ENCODE results near the gene GZMA. TPM values are rescaled to one million over a fixed set of nuclear protein-coding genes. Genes with fewer than 3 reads are reported as not detected.
A peak's percentile ranks its signal among the peaks of the same experiment; 100 is the strongest.

The GZMA gene
- total and polyA plus RNA-seq, 2 donors, result 1.4 to 1.7 TPM

GRCh38 chr5:55136521-55136920 is 34.1 kb downstream of the GZMA start:
- Histone ChIP-seq H3K36me3 (ENCODE audit: insufficient read depth) (no peaks in the 10 kb centered on the region), H3K27ac (ENCODE audit: low read depth) (no peak overlapping the region), H3K4me3 (ENCODE audit: low read depth, low read length) (no peak overlapping the region), H3K4me1 (ENCODE audit: insufficient read depth) (no peaks in the 10 kb centered on the region)
- no peak for DNase-seq (ENCODE audit: extremely low spot score)
- 54% methylated on average over 3 of the region's 3 CpGs for WGBS

- Histone ChIP-seq H3K36me3 (ENCODE audit: insufficient read depth) (no peaks in the 10 kb centered on the region), H3K4me3 (ENCODE audit: low read depth, low read length) (no peak overlapping the region), H3K4me1 (ENCODE audit: insufficient read depth) (no peaks in the 10 kb centered on the region), H3K27ac (ENCODE audit: low read depth) (no peak overlapping the region)
- 65% methylated on average over 9 of the region's 9 CpGs for WGBS
- DNase-seq (ENCODE audit: extremely low spot score), result no peak
Observed at GRCh38 chr5:55140908-55141665, 38.6 kb downstream of the GZMA start.

GRCh38 chr5:55141945-55142690 is 39.7 kb downstream of the GZMA start:
- no peak overlapping the region for H3K27ac ChIP-seq (ENCODE audit: low read depth)
- WGBS, result 89% methylated on average over 9 of the region's 9 CpGs
- no peaks in the 10 kb centered on the region for H3K36me3 ChIP-seq (ENCODE audit: insufficient read depth)
- H3K4me3 ChIP-seq (ENCODE audit: low read depth, low read length), result no peak overlapping the region
- no peaks in the 10 kb centered on the region for H3K4me1 ChIP-seq (ENCODE audit: insufficient read depth)
- DNase-seq (ENCODE audit: extremely low spot score), result no peak

GRCh38 chr5:55143624-55144023 is 41.2 kb downstream of the GZMA start:
- Histone ChIP-seq H3K4me3 (ENCODE audit: low read depth, low read length) (no peak overlapping the region), H3K27ac (ENCODE audit: low read depth) (no peak overlapping the region), H3K4me1 (ENCODE audit: insufficient read depth) (no peaks in the 10 kb centered on the region), H3K36me3 (ENCODE audit: insufficient read depth) (no peaks in the 10 kb centered on the region)
- WGBS, result 49% methylated on average over 4 of the region's 4 CpGs
- DNase-seq (ENCODE audit: extremely low spot score), result no peak

- Histone ChIP-seq H3K36me3 (ENCODE audit: insufficient read depth) (no peaks in the 10 kb centered on the region), H3K27ac (ENCODE audit: low read depth) (no peak overlapping the region), H3K4me1 (ENCODE audit: insufficient read depth) (no peaks in the 10 kb centered on the region), H3K4me3 (ENCODE audit: low read depth, low read length) (no peak overlapping the region)
- 83% methylated on average over 8 of the region's 8 CpGs for WGBS
- DNase-seq (ENCODE audit: extremely low spot score), result no peak
Observed at GRCh38 chr5:55146080-55146479, 43.6 kb downstream of the GZMA start.

GRCh38 chr5:55146543-55147151 is 44.2 kb downstream of the GZMA start:
- Histone ChIP-seq H3K4me3 (ENCODE audit: low read depth, low read length) (no peak overlapping the region), H3K4me1 (ENCODE audit: insufficient read depth) (no peaks in the 10 kb centered on the region), H3K36me3 (ENCODE audit: insufficient read depth) (no peaks in the 10 kb centered on the region), H3K27ac (ENCODE audit: low read depth) (no peak overlapping the region)
- 6% methylated on average over 11 of the region's 11 CpGs for WGBS
- DNase-seq (ENCODE audit: extremely low spot score), result peak; percentile 70

- 36% methylated on average over 2 of the region's 2 CpGs for WGBS
- H3K4me1 ChIP-seq (ENCODE audit: insufficient read depth), result no peaks in the 10 kb centered on the region
- no peak overlapping the region for H3K4me3 ChIP-seq (ENCODE audit: low read depth, low read length)
- H3K36me3 ChIP-seq (ENCODE audit: insufficient read depth), result no peaks in the 10 kb centered on the region
- no peak overlapping the region for H3K27ac ChIP-seq (ENCODE audit: low read depth)
- DNase-seq (ENCODE audit: extremely low spot score), result no peak
Observed at GRCh38 chr5:55149308-55149795, 46.9 kb downstream of the GZMA start.

- H3K4me1 ChIP-seq (ENCODE audit: insufficient read depth), result no peaks in the 10 kb centered on the region
- 46% methylated on average over 5 of the region's 5 CpGs for WGBS
Observed at GRCh38 chr5:55151923-55152842, 49.7 kb downstream of the GZMA start.

GRCh38 chr5:55154873-55155272 is 52.4 kb downstream of the GZMA start:
- Histone ChIP-seq H3K27ac (ENCODE audit: low read depth) (no peak overlapping the region), H3K36me3 (ENCODE audit: insufficient read depth) (no peaks in the 10 kb centered on the region), H3K4me1 (ENCODE audit: insufficient read depth) (no peaks in the 10 kb centered on the region), H3K4me3 (ENCODE audit: low read depth, low read length) (no peak overlapping the region)
- no peak for DNase-seq (ENCODE audit: extremely low spot score)
- WGBS, result 22% methylated on average over 3 of the region's 3 CpGs

More at GRCh38 chr5:55151923-55152842, 49.7 kb downstream of the GZMA start:
- DNase-seq (ENCODE audit: extremely low spot score), result no peak
- Histone ChIP-seq H3K27ac (ENCODE audit: low read depth) (no peak overlapping the region), H3K4me3 (ENCODE audit: low read depth, low read length) (no peak overlapping the region), H3K36me3 (ENCODE audit: insufficient read depth) (no peaks in the 10 kb centered on the region)

Other genes with a start within 250 kb of the GZMA start
- gene ESM1, start 117.1 kb upstream of the GZMA start, total RNA-seq, result 1.8 TPM
- 0.19 TPM for gene ESM1, start 117.1 kb upstream of the GZMA start, polyA plus RNA-seq
- 0.16 TPM for gene GZMK, start 78.4 kb upstream of the GZMA start, total RNA-seq
- gene GZMK, start 78.4 kb upstream of the GZMA start, polyA plus RNA-seq, result 0.75 TPM
- gene GPX8, start 57.5 kb downstream of the GZMA start, total RNA-seq, result 120 TPM
- 20.5 TPM for gene GPX8, start 57.5 kb downstream of the GZMA start, polyA plus RNA-seq
- not detected for gene CDC20B, start 70.5 kb downstream of the GZMA start, total RNA-seq
- not detected for gene CDC20B, start 70.5 kb downstream of the GZMA start, polyA plus RNA-seq
- gene MCIDAS, start 124.7 kb downstream of the GZMA start, total RNA-seq, result 0.32 TPM
- 0.23 TPM for gene MCIDAS, start 124.7 kb downstream of the GZMA start, polyA plus RNA-seq
- 1.6 TPM for gene CCNO, start 131.0 kb downstream of the GZMA start, total RNA-seq
- 2.8 TPM for gene CCNO, start 131.0 kb downstream of the GZMA start, polyA plus RNA-seq
- 44.4 TPM for gene DHX29, start 205.0 kb downstream of the GZMA start, total RNA-seq
- gene DHX29, start 205.0 kb downstream of the GZMA start, polyA plus RNA-seq, result 17.1 TPM
- gene MTREX, start 205.3 kb downstream of the GZMA start, total RNA-seq, result 153 TPM
- gene MTREX, start 205.3 kb downstream of the GZMA start, polyA plus RNA-seq, result 27.5 TPM